C1 segment of cervical spinal cord (tissue), 14 donors: ENCODE data around the gene ADARB2.
"Not testable (repeated sequence)": the region's sequence is repeated elsewhere in the genome, so short reads cannot be mapped to it uniquely, and the experiment has no call there.

Source experiments
- DNase-seq, 14 donors: peaks; one replicate each; lab custom pipeline; 2025; lab: John Stamatoyannopoulos, UW

ADARB2 gene

GRCh38 chr10:1434912-1435692 lies 302.2 kb downstream of the ADARB2 start:
- DNase-seq, result no peak

- DNase-seq, result no peak
Measured at GRCh38 chr10:1434202-1434601, 303.1 kb downstream of the ADARB2 start.

GRCh38 chr10:1432161-1432560 lies 305.2 kb downstream of the ADARB2 start:
- no peak for DNase-seq

DNA sequence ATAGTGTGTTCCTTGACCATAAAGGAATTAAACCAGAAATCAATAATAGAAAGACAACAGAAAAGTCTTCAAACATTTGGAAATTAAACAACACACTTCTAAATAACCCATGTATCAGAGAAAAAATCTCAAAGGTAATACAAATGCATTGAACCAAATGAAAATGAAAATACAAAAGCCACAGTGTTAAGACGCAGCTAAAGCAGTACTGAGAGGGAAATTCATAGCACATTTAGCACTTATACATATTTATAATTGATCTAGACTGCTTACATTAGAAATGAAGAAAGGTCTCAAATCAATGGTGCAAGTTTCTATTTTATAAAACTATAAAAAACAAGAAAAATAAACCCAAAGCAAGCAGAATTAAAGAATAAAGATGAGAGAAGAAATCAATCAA lies 306.1 kb downstream of the ADARB2 start:
- DNase-seq, result no peak

GRCh38 chr10:1427521-1428186 lies 309.7 kb downstream of the ADARB2 start:
- not testable (repeated sequence) for DNase-seq

- DNase-seq, result no peak
Measured at GRCh38 chr10:1426786-1427185, 310.5 kb downstream of the ADARB2 start.

DNA sequence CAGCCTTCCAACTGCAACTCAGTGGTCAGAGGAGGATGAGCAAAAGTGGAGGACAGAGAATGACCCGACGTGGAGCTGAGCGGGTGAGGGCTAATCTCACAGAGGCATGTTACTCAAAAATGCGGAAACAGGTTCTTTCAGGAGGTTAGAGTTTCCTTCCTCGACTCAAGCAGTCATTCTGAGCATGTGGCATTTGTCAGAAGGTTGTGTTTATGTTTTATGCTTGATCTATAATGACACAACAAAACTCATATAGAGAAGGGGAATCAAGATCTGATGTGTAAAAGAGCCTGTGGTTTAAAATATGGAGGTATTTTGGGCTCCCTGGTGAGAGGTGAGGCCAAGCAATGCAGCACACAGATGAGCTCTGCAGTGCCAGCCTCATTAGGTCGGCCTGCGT lies 311.4 kb downstream of the ADARB2 start:
- DNase-seq, result no peak

- no peak for DNase-seq
Measured at GRCh38 chr10:1424648-1425047, 312.7 kb downstream of the ADARB2 start.

DNA sequence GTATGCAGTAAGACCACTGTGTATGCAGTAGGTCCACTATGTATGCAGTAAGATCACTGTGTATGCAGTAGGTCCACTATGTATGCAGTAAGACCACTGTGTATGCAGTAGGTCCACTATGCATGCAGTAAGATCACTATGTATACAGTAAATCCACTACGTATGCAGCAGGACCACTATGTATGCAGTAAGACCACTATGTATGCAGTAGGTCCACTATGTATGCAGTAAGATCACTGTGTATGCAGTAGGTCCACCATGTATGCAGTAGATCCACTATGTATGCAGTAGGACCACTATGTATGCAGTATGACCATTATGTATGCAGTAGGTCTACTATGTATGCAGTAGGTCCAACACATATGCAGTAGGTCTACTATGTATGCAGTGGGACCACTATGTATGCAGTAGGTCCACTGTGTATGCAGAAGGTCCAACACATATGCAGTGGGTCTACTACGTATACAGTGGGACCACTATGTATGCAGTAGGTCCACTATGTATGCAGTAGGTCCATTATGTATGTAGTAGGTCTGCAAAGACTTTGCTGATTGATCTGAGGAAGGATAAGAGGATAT lies 313.6 kb downstream of the ADARB2 start:
- DNase-seq, result no peak

- DNase-seq, result no peak
Measured at GRCh38 chr10:1422275-1422674, 315.1 kb downstream of the ADARB2 start.

- peak in 10 of 14 donors; percentile 3 to 63 (median 28) for DNase-seq
Measured at GRCh38 chr10:1420661-1421362, 316.5 kb downstream of the ADARB2 start.

- no peak for DNase-seq
Measured at GRCh38 chr10:1419796-1420610, 317.3 kb downstream of the ADARB2 start.

DNA sequence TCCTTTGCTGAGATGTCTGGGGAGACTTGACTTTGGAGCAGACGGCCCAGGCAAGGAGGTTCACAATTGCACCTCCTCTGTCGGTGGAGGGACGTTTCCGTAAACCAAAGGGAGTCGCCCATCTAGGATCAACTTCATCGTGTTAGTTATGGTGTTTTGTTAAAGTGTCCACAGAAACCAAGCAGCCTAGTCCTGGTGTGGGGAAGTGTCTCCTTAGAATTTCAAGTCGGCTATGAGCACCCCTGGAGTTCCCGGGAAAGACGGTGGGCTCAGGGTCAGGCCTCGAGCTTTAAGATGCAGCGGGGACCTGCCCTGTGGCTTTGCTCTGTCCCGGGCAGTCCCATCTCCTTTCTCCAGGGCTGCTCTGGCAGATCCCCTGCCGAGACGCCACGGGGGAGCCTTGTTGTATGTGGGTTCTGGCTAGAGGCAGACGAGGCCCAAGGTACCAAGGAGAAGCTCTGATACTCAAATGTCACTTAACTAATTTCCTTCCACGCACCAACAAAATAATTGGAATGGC lies 319.2 kb downstream of the ADARB2 start:
- no peak for DNase-seq

DNA sequence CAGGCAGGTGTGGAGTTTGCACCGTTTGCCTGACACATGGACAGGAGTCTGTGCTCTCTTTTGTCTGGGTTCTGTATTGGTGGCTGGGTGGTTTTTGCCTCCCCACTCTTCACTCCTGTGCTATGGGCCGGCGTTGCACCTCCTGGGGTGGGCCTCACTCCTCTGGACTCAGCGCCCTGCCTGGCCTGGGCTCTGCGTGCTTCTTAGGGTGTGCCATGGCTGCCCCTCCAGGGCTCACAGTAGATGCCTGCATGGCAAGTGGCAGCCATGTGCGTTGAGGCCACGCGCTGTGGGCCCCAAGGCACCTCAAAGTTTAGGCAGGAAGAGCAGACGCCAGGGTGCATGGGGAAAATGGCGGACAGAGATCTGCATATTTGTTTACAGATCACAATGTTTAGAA lies 319.8 kb downstream of the ADARB2 start:
- DNase-seq, result no peak

DNA sequence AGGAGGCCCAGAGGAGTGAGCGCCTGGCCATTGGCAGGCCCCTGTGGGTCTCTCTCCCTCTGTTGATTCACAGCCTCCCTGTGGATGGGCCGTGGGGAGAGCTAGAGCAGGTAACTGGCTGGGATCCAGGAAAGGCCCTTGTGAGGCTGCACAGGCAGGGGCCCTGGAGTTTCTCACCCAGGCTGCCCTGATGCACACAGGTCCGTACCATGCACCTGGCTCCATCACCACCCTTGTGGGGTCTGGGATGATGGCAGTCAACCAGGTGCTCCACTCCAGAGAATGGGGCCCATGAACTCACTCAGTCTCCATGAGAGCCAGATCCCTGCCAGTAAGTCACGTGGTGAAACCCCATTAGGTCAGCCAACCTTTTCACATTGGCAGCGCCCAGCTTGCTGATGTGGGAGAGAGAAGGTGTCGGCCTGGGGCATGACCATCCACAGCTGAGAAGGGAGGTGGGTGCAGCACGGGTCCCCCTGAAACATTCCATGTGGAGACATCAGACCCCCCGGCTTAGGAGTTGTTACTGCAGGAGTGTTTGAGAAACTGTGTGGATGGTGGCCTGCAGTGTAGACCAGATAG lies 320.8 kb downstream of the ADARB2 start:
- peak in 1 of 14 donors; percentile 3 for DNase-seq

DNA sequence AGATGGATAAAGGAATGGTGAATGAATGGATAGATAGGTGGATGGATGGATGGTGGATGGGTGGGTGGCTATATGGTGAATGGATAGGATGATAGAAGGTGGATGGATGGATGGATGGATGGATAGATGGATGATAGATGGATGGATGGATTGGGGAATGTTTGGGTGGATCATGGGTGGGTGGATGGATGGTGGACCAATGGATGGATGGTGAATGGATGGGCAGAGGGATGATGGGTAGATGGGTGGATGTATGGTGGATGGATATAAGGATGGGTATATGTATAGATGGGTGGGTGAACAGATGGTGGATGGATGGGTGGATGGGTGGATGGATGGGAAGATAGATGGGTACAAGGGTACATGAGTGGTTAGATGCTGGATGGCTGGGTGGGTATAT lies 322.4 kb downstream of the ADARB2 start:
- no peak for DNase-seq

- DNase-seq, result not testable (repeated sequence)
Measured at GRCh38 chr10:1414346-1414745, 323.0 kb downstream of the ADARB2 start.

- DNase-seq, result no peak
Measured at GRCh38 chr10:1413823-1414222, 323.5 kb downstream of the ADARB2 start.

- no peak for DNase-seq
Measured at GRCh38 chr10:1413256-1413655, 324.1 kb downstream of the ADARB2 start.

- DNase-seq, result no peak
Measured at GRCh38 chr10:1412531-1413189, 324.7 kb downstream of the ADARB2 start.
